ENCODE results near the gene B3GNT2. TPM values are rescaled to one million over a fixed set of nuclear protein-coding genes. Genes with fewer than 3 reads are reported as not detected.

Gene B3GNT2
- polyA plus RNA-seq, 1 experiment, result 8.6 TPM

- TF ChIP-seq CTCF (IDR thresholded peaks at IDR 0.05; ENCODE audit: low read depth, low read length), result no peak
- Histone ChIP-seq H3K27ac (ENCODE audit: low read depth, low read length) (no peak overlapping the region), H3K4me3 (ENCODE audit: low read depth, low read length) (no peak overlapping the region), H3K9me3 (ENCODE audit: control insufficient read depth, insufficient read depth, low read length) (no peaks in the 10 kb centered on the region), H3K27me3 (ENCODE audit: control insufficient read depth, insufficient read depth, low read length) (peaks cover 2% of the 10 kb centered on the region)
- ChIA-PET POLR2A (interaction anchor here (0.7 kb wide), 1 partner anchor 740 kb away, joined by 6 read pairs; no protein-coding TSS in a partner anchor), CTCF (no interaction called here)
- no peak for DNase-seq (ENCODE audit: low read depth, low spot score)
Measured at GRCh38 chr2:62250239-62250638, 54.3 kb downstream of the B3GNT2 start.

- no peak overlapping the region for H3K4me3 ChIP-seq (ENCODE audit: low read depth, low read length)
- H3K27ac ChIP-seq (ENCODE audit: low read depth, low read length), result no peak overlapping the region
- no peaks in the 10 kb centered on the region for H3K9me3 ChIP-seq (ENCODE audit: control insufficient read depth, insufficient read depth, low read length)
- CTCF ChIA-PET, result no interaction called here
- no peak for TF ChIP-seq CTCF (IDR thresholded peaks at IDR 0.05; ENCODE audit: low read depth, low read length)
- DNase-seq (ENCODE audit: low read depth, low spot score), result no peak
- H3K27me3 ChIP-seq (ENCODE audit: control insufficient read depth, insufficient read depth, low read length), result peaks cover 2% of the 10 kb centered on the region
- POLR2A ChIA-PET, result no interaction called here
Measured at GRCh38 chr2:62254424-62255266, 58.7 kb downstream of the B3GNT2 start.

GRCh38 chr2:62257466-62257865 lies 61.6 kb downstream of the B3GNT2 start:
- Histone ChIP-seq H3K27me3 (ENCODE audit: control insufficient read depth, insufficient read depth, low read length) (peaks cover 2% of the 10 kb centered on the region), H3K27ac (ENCODE audit: low read depth, low read length) (no peak overlapping the region), H3K4me3 (ENCODE audit: low read depth, low read length) (no peak overlapping the region), H3K9me3 (ENCODE audit: control insufficient read depth, insufficient read depth, low read length) (no peaks in the 10 kb centered on the region)
- ChIA-PET POLR2A (no interaction called here), CTCF (no interaction called here)
- no peak for TF ChIP-seq CTCF (IDR thresholded peaks at IDR 0.05; ENCODE audit: low read depth, low read length)
- DNase-seq (ENCODE audit: low read depth, low spot score), result no peak

- H3K9me3 ChIP-seq (ENCODE audit: control insufficient read depth, insufficient read depth, low read length), result no peaks in the 10 kb centered on the region
- no peak overlapping the region for H3K4me3 ChIP-seq (ENCODE audit: low read depth, low read length)
- DNase-seq (ENCODE audit: low read depth, low spot score), result no peak
- H3K27me3 ChIP-seq (ENCODE audit: control insufficient read depth, insufficient read depth, low read length), result no peaks in the 10 kb centered on the region
- H3K27ac ChIP-seq (ENCODE audit: low read depth, low read length), result no peak overlapping the region
- TF ChIP-seq CTCF (IDR thresholded peaks at IDR 0.05; ENCODE audit: low read depth, low read length), result no peak
- ChIA-PET POLR2A (interaction anchor here (0.6 kb wide), 1 partner anchor 201 kb away, joined by 10 read pairs; no protein-coding TSS in a partner anchor), CTCF (no interaction called here)
Measured at GRCh38 chr2:62263076-62263715, 67.3 kb downstream of the B3GNT2 start.

- TF ChIP-seq CTCF (IDR thresholded peaks at IDR 0.05; ENCODE audit: low read depth, low read length), result no peak
- Histone ChIP-seq H3K27me3 (ENCODE audit: control insufficient read depth, insufficient read depth, low read length) (no peaks in the 10 kb centered on the region), H3K9me3 (ENCODE audit: control insufficient read depth, insufficient read depth, low read length) (no peaks in the 10 kb centered on the region), H3K27ac (ENCODE audit: low read depth, low read length) (no peak overlapping the region), H3K4me3 (ENCODE audit: low read depth, low read length) (no peak overlapping the region)
- CTCF ChIA-PET, result no interaction called here
- DNase-seq (ENCODE audit: low read depth, low spot score), result no peak
- POLR2A ChIA-PET, result no interaction called here
Measured at GRCh38 chr2:62264186-62264585, 68.3 kb downstream of the B3GNT2 start.
